Fibroblast of lung (primary cell): ENCODE results near the gene FAM20C. TPM values are rescaled to one million over a fixed set of nuclear protein-coding genes. Genes with fewer than 3 reads are reported as not detected.
A peak's percentile ranks its signal among the peaks of the same experiment; 100 is the strongest.

Source experiments
- DNase-seq, 2 donors: peaks; one replicate each; pipeline versions ENCODE4 v3.0.0 to v3.0.0-alpha.2; 2010; ENCODE audit warnings: low read depth in 2 of 2
- H2AFZ ChIP-seq: 2 replicates; pipeline ENCODE4 v1.5.1; 2012; ENCODE audit warnings: low read length, control low read depth, inconsistent platforms
- H3K27ac ChIP-seq: 2 replicates; pipeline ENCODE4 v1.5.1; 2011; ENCODE audit warnings: low read length, control low read depth; ENCODE audit not compliant: insufficient read depth
- H3K27me3 ChIP-seq: 2 replicates; pipeline ENCODE4 v1.5.1; 2011; ENCODE audit warnings: mild to moderate bottlenecking, low read length; ENCODE audit not compliant: control insufficient read depth, insufficient read depth
- H3K36me3 ChIP-seq: 2 replicates; pipeline ENCODE4 v1.5.1; 2011; ENCODE audit warnings: low read length; ENCODE audit not compliant: control insufficient read depth, insufficient read depth
- H3K4me1 ChIP-seq: 2 replicates; pipeline ENCODE4 v1.5.1; 2011; ENCODE audit warnings: low read length; ENCODE audit not compliant: control insufficient read depth, insufficient read depth; ENCODE audit errors: extremely low read depth
- H3K4me2 ChIP-seq: 2 replicates; pipeline ENCODE4 v1.5.1; 2011; ENCODE audit warnings: low read length, control low read depth; ENCODE audit not compliant: insufficient read depth; ENCODE audit errors: extremely low read depth
- H3K4me3 ChIP-seq, 4 experiments: fragments of 200-600 bp in 1 of 4; sonication (generic) in 1 of 4; replicated peaks in 1 of 4; 2 replicates each; pipeline ENCODE4 v1.5.1; 2011 to 2016; ENCODE audit warnings: low read length in 4 of 4, low read depth in 3 of 4, mild to moderate bottlenecking in 3 of 4, control low read depth in 2 of 4, inconsistent platforms in 1 of 4, mixed read lengths in 1 of 4; ENCODE audit not compliant: insufficient read depth in 1 of 4; ENCODE audit errors: control extremely low read depth in 1 of 4
- H3K79me2 ChIP-seq: 2 replicates; pipeline ENCODE4 v1.5.1; 2012; ENCODE audit warnings: mild to moderate bottlenecking, low read length, inconsistent platforms; ENCODE audit not compliant: control insufficient read depth, insufficient read depth
- H3K9ac ChIP-seq: 2 replicates; pipeline ENCODE4 v1.5.1; 2011; ENCODE audit warnings: mild to moderate bottlenecking, low read length, control low read depth; ENCODE audit not compliant: insufficient read depth
- H3K9me3 ChIP-seq: 2 replicates; pipeline ENCODE4 v1.5.1; 2012; ENCODE audit warnings: low read depth, low read length; ENCODE audit not compliant: control insufficient read depth, insufficient read depth
- H4K20me1 ChIP-seq: 2 replicates; pipeline ENCODE4 v1.5.1; 2011; ENCODE audit warnings: low read length; ENCODE audit not compliant: control insufficient read depth, insufficient read depth; ENCODE audit errors: extremely low read depth
- EZH2 ChIP-seq: IDR thresholded peaks from 2 replicates; pipeline ENCODE4 v1.5.1; 2012; ENCODE audit warnings: low read length, control low read depth, mild to moderate bottlenecking; ENCODE audit errors: missing control alignments
- polyA plus RNA-seq, 2 donors: library from polyadenylated mRNA; depleted of rRNA in 1 of 2; stranded (reverse) in 1 of 2; unstranded in 1 of 2; fragments of >200 nt; gene quantifications; 2 replicates each; pipeline ENCODE4 v1.2.1, GENCODE V29; 2011 to 2012; ENCODE audit warnings: missing spikeins in 1 of 2
- total RNA-seq: library from RNA; depleted of rRNA; stranded (reverse); fragments of >200 nt; gene quantifications from 2 replicates; pipeline ENCODE4 v1.2.1, GENCODE V29; 2014
- TF ChIP-seq, protein P1 (sequence below), 2 donors: IDR thresholded peaks in 1 of 2; conservative IDR thresholded peaks in 1 of 2; 1 replicate in 1 of 2; 2 replicates in 1 of 2; pipeline ENCODE4 v1.5.1; 2011 to 2012; ENCODE audit warnings: low read length in 2 of 2, control low read depth in 1 of 2, inconsistent platforms in 1 of 2, low read depth in 1 of 2, mild to moderate bottlenecking in 1 of 2

FAM20C gene
- total and polyA plus RNA-seq, 2 donors (not counting 1 experiment from before 2014, with no cell fraction given): 31.8 to 70.7 TPM

DNA sequence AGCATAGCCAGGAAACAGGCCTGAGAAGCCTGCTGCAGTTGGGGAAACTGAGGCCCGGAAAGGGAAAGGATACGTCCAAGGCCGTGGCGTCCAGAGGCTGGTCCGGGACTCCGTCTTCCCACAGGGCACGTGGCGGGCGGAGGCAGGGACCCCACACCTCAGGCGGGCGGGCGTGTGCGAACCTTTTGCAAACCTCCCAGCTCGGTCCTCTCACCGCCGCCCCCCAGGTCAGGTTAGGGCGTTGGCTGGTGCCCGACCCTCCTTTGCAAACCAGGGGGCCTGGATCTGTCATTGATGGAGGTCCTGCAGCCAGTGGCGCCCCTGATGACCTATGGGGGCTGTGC, 19.3 kb downstream of the FAM20C start:
- Histone ChIP-seq H3K4me2 (no peak overlapping the region), H3K36me3 (peaks cover 25% of the 10 kb centered on the region), H3K4me1 (peaks cover 5% of the 10 kb centered on the region), H4K20me1 (no peaks in the 10 kb centered on the region), H3K9ac (no peak overlapping the region), H3K4me3 (no peak overlapping the region), H2AFZ (no peak overlapping the region), H3K9me3 (no peaks in the 10 kb centered on the region), H3K27ac (no peak overlapping the region), H3K27me3 (no peaks in the 10 kb centered on the region), H3K79me2 (peaks cover 33% of the 10 kb centered on the region)
- TF ChIP-seq EZH2: no peak
- TF ChIP-seq, protein P1, sequence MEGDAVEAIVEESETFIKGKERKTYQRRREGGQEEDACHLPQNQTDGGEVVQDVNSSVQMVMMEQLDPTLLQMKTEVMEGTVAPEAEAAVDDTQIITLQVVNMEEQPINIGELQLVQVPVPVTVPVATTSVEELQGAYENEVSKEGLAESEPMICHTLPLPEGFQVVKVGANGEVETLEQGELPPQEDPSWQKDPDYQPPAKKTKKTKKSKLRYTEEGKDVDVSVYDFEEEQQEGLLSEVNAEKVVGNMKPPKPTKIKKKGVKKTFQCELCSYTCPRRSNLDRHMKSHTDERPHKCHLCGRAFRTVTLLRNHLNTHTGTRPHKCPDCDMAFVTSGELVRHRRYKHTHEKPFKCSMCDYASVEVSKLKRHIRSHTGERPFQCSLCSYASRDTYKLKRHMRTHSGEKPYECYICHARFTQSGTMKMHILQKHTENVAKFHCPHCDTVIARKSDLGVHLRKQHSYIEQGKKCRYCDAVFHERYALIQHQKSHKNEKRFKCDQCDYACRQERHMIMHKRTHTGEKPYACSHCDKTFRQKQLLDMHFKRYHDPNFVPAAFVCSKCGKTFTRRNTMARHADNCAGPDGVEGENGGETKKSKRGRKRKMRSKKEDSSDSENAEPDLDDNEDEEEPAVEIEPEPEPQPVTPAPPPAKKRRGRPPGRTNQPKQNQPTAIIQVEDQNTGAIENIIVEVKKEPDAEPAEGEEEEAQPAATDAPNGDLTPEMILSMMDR (conservative IDR thresholded peaks at IDR 0.05 in 1 of 2, IDR thresholded peaks at IDR 0.05 in 1 of 2; ENCODE audit: low read depth in 1 of 2, low read length in 2 of 2): no peak
- DNase-seq: no peak

DNA sequence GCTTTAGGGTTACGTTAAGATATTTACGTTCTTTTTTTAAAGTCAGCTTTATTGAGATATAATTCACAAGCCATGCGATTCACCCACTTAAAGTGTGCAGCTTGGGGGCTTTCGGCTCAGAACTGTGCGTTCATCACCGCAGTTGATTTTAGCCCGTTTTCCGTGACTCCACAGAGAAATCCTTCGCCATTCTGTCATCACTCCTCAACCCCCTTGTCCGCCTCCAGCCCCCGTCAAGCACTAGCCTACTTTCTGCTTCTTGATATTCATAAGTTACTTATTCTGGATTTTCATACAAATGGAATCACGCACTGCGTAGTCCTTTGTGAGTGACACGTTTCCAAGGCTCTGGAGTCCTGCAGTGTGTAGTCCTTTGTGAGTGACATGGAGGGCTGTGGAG, 20.4 kb downstream of the FAM20C start:
- no peak for TF ChIP-seq EZH2
- TF ChIP-seq, protein P1 (conservative IDR thresholded peaks at IDR 0.05 in 1 of 2, IDR thresholded peaks at IDR 0.05 in 1 of 2; ENCODE audit: low read depth in 1 of 2, low read length in 2 of 2): no peak
- H3K79me2 ChIP-seq: peaks cover 34% of the 10 kb centered on the region
- H3K4me1 ChIP-seq: peaks cover 5% of the 10 kb centered on the region
- no peak for DNase-seq
- no peak overlapping the region for H3K4me3 ChIP-seq
- H3K4me2 ChIP-seq: no peak overlapping the region
- no peaks in the 10 kb centered on the region for H4K20me1 ChIP-seq
- no peaks in the 10 kb centered on the region for H3K27me3 ChIP-seq
- H3K36me3 ChIP-seq: peaks cover 27% of the 10 kb centered on the region
- H3K27ac ChIP-seq: no peak overlapping the region
- H3K9me3 ChIP-seq: no peaks in the 10 kb centered on the region
- no peak overlapping the region for H2AFZ ChIP-seq
- H3K9ac ChIP-seq: no peak overlapping the region

DNA sequence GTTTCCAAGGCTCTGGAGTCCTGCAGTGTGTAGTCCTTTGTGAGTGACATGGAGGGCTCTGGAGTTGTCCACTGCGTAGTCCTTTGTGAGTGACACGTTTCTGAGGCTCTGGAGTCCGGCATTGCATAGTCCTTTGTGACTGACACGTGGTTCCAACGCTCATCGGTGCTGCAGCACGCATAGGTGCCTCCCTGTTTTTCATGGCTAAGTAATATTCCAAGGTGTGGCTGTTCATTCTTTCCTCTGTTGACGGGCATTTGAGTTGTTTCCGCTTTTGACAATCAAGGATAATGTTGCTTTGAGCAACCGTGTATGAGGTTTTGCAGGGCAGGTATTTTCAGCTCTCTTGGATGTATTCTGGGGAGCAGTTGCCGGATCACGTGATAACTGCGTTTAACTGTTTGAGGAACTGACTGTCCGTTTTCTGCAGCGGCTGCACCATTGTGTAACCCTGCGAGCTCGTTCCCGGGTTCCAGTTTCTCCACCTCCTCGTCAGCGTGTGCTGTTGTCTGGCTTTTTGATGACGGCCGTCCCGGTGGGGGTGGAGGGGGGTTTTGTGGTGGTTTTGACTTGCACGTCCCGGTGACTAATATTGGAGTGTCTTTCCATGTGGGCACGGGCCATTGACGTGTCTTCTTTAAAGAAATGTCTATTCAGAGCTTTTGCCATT, 21.1 kb downstream of the FAM20C start:
- DNase-seq: peak in 1 of 2 donors; percentile 78
- H3K27ac ChIP-seq: no peak overlapping the region
- no peaks in the 10 kb centered on the region for H3K27me3 ChIP-seq
- no peak overlapping the region for H3K9ac ChIP-seq
- H3K4me2 ChIP-seq: no peak overlapping the region
- no peaks in the 10 kb centered on the region for H3K9me3 ChIP-seq
- no peak overlapping the region for H2AFZ ChIP-seq
- H3K36me3 ChIP-seq: peaks cover 27% of the 10 kb centered on the region
- no peak for TF ChIP-seq EZH2
- TF ChIP-seq, protein P1 (conservative IDR thresholded peaks at IDR 0.05 in 1 of 2, IDR thresholded peaks at IDR 0.05 in 1 of 2; ENCODE audit: low read depth in 1 of 2, low read length in 2 of 2): no peak
- H3K79me2 ChIP-seq: peaks cover 32% of the 10 kb centered on the region
- no peaks in the 10 kb centered on the region for H4K20me1 ChIP-seq
- peaks cover 5% of the 10 kb centered on the region for H3K4me1 ChIP-seq
- no peak overlapping the region for H3K4me3 ChIP-seq
